ENCODE measurements around the gene TSKU.

- no peak for TF ChIP-seq CTCF (IDR thresholded peaks at IDR 0.05)
- no peak for TF ChIP-seq EP300 (IDR thresholded peaks at IDR 0.05; ENCODE audit: low read depth)
- no peak for TF ChIP-seq POLR2AphosphoS5 (IDR thresholded peaks at IDR 0.05)
- no peak for TF ChIP-seq POLR2A (IDR thresholded peaks at IDR 0.05)
Measured at GRCh38 chr11:76800466-76801200, 17.5 kb downstream of the TSKU start.

All from transverse colon (tissue), 4 donors.